Activated naive CD8-positive, alpha-beta T cell treated with anti-CD3 and anti-CD28 coated beads, Interleukin-2, amount 10 ng/mL, durations not matched to agents 7 days and 5 days (primary cell): ENCODE measurements around the gene CENATAC. TPM values are rescaled to one million over a fixed set of nuclear protein-coding genes. Genes with fewer than 3 reads are reported as not detected.
"Not testable (repeated sequence)": the region's sequence is repeated elsewhere in the genome, so short reads cannot be mapped to it uniquely, and the experiment has no call there.

Experiments
- ATAC-seq: fragments of 150-1000 bp; cut with Tn5 transposase; one replicate; pipeline ENCODE4 v1.10.0; 2021; ENCODE audit warnings: low read depth, moderate library complexity
- POLR2A ChIA-PET: fragments of 350-600 bp; sonication (Branson Sonifier 250); formaldehyde crosslinking; loops from one replicate; lab custom pipeline; 2021; ENCODE audit warnings: antibody characterized with exemption; lab: Charles Lee
- DNase-seq: peaks from one replicate; pipeline ENCODE4 v3.0.0; 2021
- H3K27ac Mint-ChIP-seq: one replicate; pipeline ENCODE4 v1.8.0; 2022; ENCODE audit warnings: mild to moderate bottlenecking, mixed read lengths
- H3K27me3 Mint-ChIP-seq: one replicate; pipeline ENCODE4 v1.8.0; 2022; ENCODE audit warnings: mild to moderate bottlenecking, moderate library complexity, mixed read lengths
- H3K36me3 Mint-ChIP-seq: one replicate; pipeline ENCODE4 v1.8.0; 2021; ENCODE audit warnings: mild to moderate bottlenecking, mixed read lengths
- H3K4me1 Mint-ChIP-seq: one replicate; pipeline ENCODE4 v1.8.0; 2021; ENCODE audit warnings: mixed read lengths
- H3K4me3 Mint-ChIP-seq: one replicate; pipeline ENCODE4 v1.8.0; 2022; ENCODE audit warnings: mild to moderate bottlenecking, moderate library complexity, mixed read lengths
- H3K9me3 Mint-ChIP-seq: one replicate; pipeline ENCODE4 v1.8.0; 2021; ENCODE audit warnings: mixed read lengths
- total RNA-seq, 2 experiments: library from RNA; stranded (reverse); gene quantifications; one replicate each; pipeline ENCODE4 v1.2.3, GENCODE V29; 2021

The CENATAC gene
- total RNA-seq, 2 experiments from 2014 or later = 66.8 to 74.2 TPM

DNA sequence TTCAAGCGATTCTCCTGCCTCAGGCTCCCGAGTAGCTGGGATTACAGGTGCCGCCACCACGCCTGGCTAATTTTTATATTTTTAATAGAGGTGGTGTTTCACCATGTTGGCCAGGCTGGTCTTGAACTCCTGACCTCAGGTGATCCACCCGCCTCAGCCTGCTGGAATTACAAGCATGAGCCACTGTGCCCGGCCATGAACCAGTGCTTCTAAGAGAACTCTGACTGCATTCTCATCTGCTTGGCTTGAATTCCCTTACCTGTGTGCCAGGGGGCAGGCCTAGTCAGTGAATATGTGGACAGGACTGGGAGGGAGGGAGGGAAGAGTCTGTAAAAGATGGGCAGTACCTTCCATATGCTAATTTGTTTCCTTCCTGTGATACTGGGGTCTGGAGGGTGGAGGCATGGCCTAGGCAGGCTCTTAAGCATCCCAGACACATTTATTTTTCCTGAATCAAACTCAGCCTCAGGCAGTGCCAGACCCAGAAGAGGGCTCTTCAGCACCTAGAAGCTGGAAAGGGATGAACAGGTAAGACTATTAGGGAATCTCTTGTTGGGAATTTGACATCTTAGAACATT lies 13.6 kb downstream of the CENATAC start:
- no peak overlapping the region for H3K4me3 Mint-ChIP-seq
- H3K27ac Mint-ChIP-seq = no peak overlapping the region
- ATAC-seq (no peak), DNase-seq (no peak)
- peaks cover 20% of the 10 kb centered on the region for H3K4me1 Mint-ChIP-seq
- H3K36me3 Mint-ChIP-seq = peaks cover 34% of the 10 kb centered on the region
- POLR2A ChIA-PET = interaction anchor here (0.6 to 1.7 kb wide), 2 partner anchors 9 to 14 kb away, joined by 4 read pairs; partner anchors contain the start of gene CENATAC
- H3K9me3 Mint-ChIP-seq = no peaks in the 10 kb centered on the region
- H3K27me3 Mint-ChIP-seq = no peaks in the 10 kb centered on the region

GRCh38 chr11:119012629-119013170 lies 14.8 kb downstream of the CENATAC start:
- H3K27ac Mint-ChIP-seq = peak overlapping the region; percentile 76
- no peaks in the 10 kb centered on the region for H3K9me3 Mint-ChIP-seq
- ATAC-seq = no peak
- peaks cover 35% of the 10 kb centered on the region for H3K36me3 Mint-ChIP-seq
- POLR2A ChIA-PET = interaction anchor here (1.2 kb wide), 1 partner anchor 18 kb away, joined by 4 read pairs; the partner anchor contains the start of gene SLC37A4
- no peak overlapping the region for H3K4me3 Mint-ChIP-seq
- no peak for DNase-seq
- H3K4me1 Mint-ChIP-seq = peaks cover 19% of the 10 kb centered on the region
- H3K27me3 Mint-ChIP-seq = no peaks in the 10 kb centered on the region

GRCh38 chr11:119014209-119014924 lies 16.4 kb downstream of the CENATAC start:
- DNase-seq (no peak), ATAC-seq (no peak)
- peaks cover 21% of the 10 kb centered on the region for H3K4me1 Mint-ChIP-seq
- H3K9me3 Mint-ChIP-seq = no peaks in the 10 kb centered on the region
- H3K36me3 Mint-ChIP-seq = peaks cover 38% of the 10 kb centered on the region
- H3K4me3 Mint-ChIP-seq = no peak overlapping the region
- H3K27me3 Mint-ChIP-seq = no peaks in the 10 kb centered on the region
- no peak overlapping the region for H3K27ac Mint-ChIP-seq
- POLR2A ChIA-PET = interaction anchor here (0.7 kb wide), 1 partner anchor 16 kb away, joined by 3 read pairs; no protein-coding TSS in a partner anchor

DNA sequence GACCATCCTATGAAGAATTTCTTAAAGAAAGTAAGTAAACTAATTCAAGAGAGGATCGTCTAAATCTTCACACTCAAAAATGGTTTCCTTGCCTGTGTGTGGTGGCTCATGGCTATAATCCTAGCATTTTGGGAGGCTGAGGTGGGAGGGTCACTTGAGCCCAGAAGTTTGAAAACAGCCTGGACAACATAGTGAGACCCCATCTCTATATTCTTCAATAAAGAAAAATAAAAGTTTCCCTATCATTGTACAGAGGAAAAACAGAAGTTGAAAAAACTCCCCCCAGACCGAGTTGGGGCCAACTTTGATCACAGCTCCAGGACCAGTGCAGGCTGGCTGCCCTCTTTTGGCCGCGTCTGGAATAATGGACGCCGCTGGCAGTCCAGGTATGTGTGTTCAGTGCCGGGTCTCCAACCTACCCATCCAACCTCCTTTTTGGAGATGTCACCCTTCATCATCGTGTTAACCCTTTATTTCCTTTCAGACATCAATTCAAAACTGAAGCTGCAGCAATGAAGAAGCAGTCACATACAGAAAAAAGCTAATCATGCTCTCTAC lies 17.2 kb downstream of the CENATAC start:
- no peaks in the 10 kb centered on the region for H3K27me3 Mint-ChIP-seq
- ATAC-seq (no peak), DNase-seq (no peak)
- peak overlapping the region; percentile 22 for H3K4me3 Mint-ChIP-seq
- POLR2A ChIA-PET = interaction anchor here (0.6 to 1.3 kb wide), 8 partner anchors 9 to 310 kb away, joined by 3 to 7 read pairs (median 3); partner anchors contain the start of genes CENATAC and VPS11
- peaks cover 41% of the 10 kb centered on the region for H3K36me3 Mint-ChIP-seq
- H3K4me1 Mint-ChIP-seq = peaks cover 27% of the 10 kb centered on the region
- H3K9me3 Mint-ChIP-seq = no peaks in the 10 kb centered on the region
- no peak overlapping the region for H3K27ac Mint-ChIP-seq

DNA sequence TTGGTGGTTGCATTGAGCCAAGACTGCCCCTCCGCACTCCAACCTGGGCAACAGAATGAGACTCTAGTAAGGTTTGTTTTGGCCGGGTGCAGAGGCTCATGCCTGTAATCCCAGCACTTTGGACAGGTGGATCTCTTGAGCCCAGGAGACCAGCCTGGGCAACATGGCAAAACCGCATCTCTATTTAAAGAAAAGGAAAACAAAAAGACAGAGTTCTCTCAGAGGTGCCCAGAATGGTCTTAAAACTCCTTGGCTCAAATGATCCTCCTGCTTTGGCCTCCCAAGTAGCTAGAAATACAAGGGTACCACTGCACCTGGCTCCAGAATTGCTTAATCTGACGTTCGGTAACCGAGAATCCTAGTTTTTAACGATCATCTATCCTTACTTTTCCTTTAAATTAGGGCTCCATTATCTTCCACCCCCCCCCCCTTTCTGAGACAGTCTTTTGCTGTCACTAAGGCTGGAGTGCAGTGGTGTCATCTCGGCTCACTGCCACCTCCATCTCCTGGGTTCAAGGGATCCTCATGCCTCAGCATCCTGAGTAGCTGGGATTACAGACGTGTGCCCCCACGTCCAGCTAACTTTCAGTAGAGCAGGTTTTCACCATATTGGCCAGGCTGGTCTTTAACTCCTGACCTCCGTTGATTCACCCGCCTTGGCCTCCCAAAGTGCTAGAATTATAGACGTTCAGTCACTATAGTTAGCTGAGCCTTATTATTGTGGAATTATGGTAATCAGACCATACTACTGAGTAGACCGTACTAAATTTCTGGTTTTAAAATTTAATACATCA lies 18.5 kb downstream of the CENATAC start:
- POLR2A ChIA-PET = interaction anchor here (0.8 to 1.3 kb wide), 5 partner anchors 8 to 86 kb away, joined by 3 to 7 read pairs (median 4); partner anchors contain the start of genes CENATAC and VPS11
- no peaks in the 10 kb centered on the region for H3K9me3 Mint-ChIP-seq
- DNase-seq (no peak), ATAC-seq (no peak)
- no peaks in the 10 kb centered on the region for H3K27me3 Mint-ChIP-seq
- peaks cover 41% of the 10 kb centered on the region for H3K36me3 Mint-ChIP-seq
- H3K4me3 Mint-ChIP-seq = peak overlapping the region; percentile 99
- H3K27ac Mint-ChIP-seq = no peak overlapping the region
- peaks cover 28% of the 10 kb centered on the region for H3K4me1 Mint-ChIP-seq

- POLR2A ChIA-PET = interaction anchor here (0.9 to 3.9 kb wide), 5 partner anchors 8 to 89 kb away, joined by 3 to 34 read pairs (median 5); partner anchors contain the start of genes CENATAC and SLC37A4
- not testable (repeated sequence) for H3K27me3 Mint-ChIP-seq, H3K9me3 Mint-ChIP-seq, ATAC-seq, DNase-seq
- H3K27ac Mint-ChIP-seq = peak overlapping the region; percentile 100
- H3K36me3 Mint-ChIP-seq = peaks cover 43% of the 10 kb centered on the region
- H3K4me3 Mint-ChIP-seq = peak overlapping the region; percentile 99
- H3K4me1 Mint-ChIP-seq = peaks cover 29% of the 10 kb centered on the region
Observed at GRCh38 chr11:119017377-119017776, 19.4 kb downstream of the CENATAC start.

DNA sequence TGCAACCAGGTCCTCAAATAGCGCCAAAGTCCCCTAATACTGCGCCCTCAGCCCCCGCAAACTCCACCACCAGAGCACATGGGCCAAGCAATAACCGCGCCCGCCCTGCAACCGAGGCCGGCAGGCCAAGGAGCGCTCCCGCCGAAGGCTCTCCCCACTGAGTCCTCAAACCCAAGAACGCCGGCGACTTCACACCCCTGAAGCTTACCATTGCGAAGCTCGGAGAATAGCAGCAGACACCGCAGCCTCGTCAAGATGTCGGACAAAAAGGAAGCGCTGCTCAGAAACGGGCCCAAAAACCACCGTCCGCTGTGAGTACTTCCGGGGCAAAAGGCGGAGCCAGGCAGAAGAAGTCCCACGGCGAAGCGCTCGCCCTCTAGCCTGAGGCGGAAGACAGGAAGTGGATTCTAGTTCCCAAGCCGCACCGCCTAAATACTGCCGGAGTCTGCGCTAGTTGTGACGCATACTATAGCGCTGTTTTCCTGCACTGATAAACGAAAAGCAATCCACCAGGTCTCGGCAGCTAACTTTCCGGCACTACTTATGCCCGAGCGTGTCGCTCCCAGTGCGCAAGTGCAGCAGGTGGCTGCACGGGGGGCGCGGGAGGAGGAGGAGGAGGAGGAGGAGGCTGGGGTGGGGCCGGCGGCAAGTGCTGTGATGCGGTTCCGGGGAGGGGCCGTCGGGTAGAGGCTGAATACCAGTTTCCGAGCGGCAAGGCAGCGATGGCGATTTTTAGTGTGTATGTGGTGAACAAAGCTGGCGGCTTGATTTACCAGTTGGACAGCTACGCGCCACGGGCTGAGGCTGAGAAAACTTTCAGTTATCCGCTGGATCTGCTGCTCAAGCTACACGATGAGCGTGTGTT lies 20.4 kb downstream of the CENATAC start, which contains the start of the genes RPS25 and TRAPPC4:
TSS of gene RPS25 (minus strand) at position 270 of the 865 bp plus-strand sequence. CDS start at position 211, 59 bp downstream.
TSS of gene TRAPPC4 (plus strand) at position 693 of the 865 bp plus-strand sequence. CDS start at position 723, 30 bp downstream.
- peak within 1 kb of the TSS; percentile 100 for H3K27ac Mint-ChIP-seq
- H3K4me1 Mint-ChIP-seq = peaks cover 26% of the 10 kb centered on the region
- DNase-seq = peak; percentile 91
- H3K4me3 Mint-ChIP-seq = peak within 1 kb of the TSS; percentile 99
- peaks cover 39% of the 10 kb centered on the region for H3K36me3 Mint-ChIP-seq
- no peaks in the 10 kb centered on the region for H3K9me3 Mint-ChIP-seq
- H3K27me3 Mint-ChIP-seq = no peaks in the 10 kb centered on the region
- peak; percentile 92 for ATAC-seq
- POLR2A ChIA-PET = interaction anchor here (0.5 to 3.9 kb wide), 23 partner anchors 8 to 582 kb away, joined by 3 to 34 read pairs (median 4); partner anchors contain the start of genes CBL, CENATAC, DDX6 and DPAGT1

DNA sequence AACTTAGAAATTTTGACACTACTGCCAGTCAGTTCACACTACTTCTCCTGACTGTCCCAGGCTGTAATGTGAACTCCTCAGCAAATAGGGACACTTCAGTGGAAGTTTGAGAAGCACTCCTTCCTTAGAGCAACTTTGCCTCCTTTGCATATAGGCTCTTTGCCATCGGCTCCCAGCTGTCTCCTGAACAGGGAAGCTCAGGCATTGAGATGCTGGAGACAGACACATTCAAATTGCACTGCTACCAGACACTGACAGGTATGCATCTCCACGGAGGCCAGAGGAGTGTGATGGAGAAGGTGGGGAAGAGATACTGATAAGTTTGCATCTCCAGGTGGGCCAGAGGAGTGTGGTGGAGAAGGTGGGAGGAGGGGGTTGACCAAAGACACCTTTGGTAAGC lies 22.1 kb downstream of the CENATAC start:
- POLR2A ChIA-PET = interaction anchor here (1.8 to 3.9 kb wide), 3 partner anchors 23 to 228 kb away, joined by 4 to 34 read pairs (median 9); partner anchors contain the start of genes CENATAC and HYOU1
- H3K36me3 Mint-ChIP-seq = peaks cover 36% of the 10 kb centered on the region
- DNase-seq = no peak
- peak overlapping the region; percentile 100 for H3K27ac Mint-ChIP-seq
- H3K9me3 Mint-ChIP-seq = no peaks in the 10 kb centered on the region
- ATAC-seq = no peak
- no peaks in the 10 kb centered on the region for H3K27me3 Mint-ChIP-seq
- peak overlapping the region; percentile 99 for H3K4me3 Mint-ChIP-seq
- H3K4me1 Mint-ChIP-seq = peaks cover 38% of the 10 kb centered on the region

DNA sequence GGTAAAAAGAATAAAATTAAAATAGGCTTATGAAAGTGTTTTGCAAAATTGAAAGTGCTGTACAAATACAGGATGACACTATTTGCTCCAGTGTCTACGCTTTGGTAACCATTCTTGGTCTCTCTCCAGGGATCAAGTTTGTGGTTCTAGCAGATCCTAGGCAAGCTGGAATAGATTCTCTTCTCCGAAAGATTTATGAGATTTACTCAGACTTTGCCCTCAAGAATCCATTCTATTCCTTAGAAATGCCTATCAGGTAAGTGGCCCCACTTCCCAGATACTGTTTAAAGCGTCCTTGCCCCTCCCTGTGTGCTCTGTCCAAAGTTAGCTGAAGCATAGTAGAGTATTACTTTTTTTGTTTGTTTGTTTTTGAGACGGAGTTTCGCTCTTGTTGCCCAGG lies 23.7 kb downstream of the CENATAC start:
- DNase-seq (no peak), ATAC-seq (no peak)
- Mint-ChIP-seq H3K27me3 (no peaks in the 10 kb centered on the region), H3K4me1 (peaks cover 31% of the 10 kb centered on the region), H3K36me3 (peaks cover 33% of the 10 kb centered on the region), H3K4me3 (no peak overlapping the region), H3K27ac (no peak overlapping the region), H3K9me3 (no peaks in the 10 kb centered on the region)
- POLR2A ChIA-PET = interaction anchor here (0.6 kb wide), 1 partner anchor 62 kb away, joined by 3 read pairs; no protein-coding TSS in a partner anchor

- Mint-ChIP-seq H3K9me3 (no peaks in the 10 kb centered on the region), H3K36me3 (peaks cover 27% of the 10 kb centered on the region), H3K4me1 (peaks cover 35% of the 10 kb centered on the region), H3K27ac (peak overlapping the region; percentile 44), H3K4me3 (no peak overlapping the region), H3K27me3 (no peaks in the 10 kb centered on the region)
- ATAC-seq (no peak), DNase-seq (no peak)
- POLR2A ChIA-PET = interaction anchor here (1.2 to 1.9 kb wide), 2 partner anchors 8 to 44 kb away, joined by 4 read pairs; partner anchors contain the start of gene VPS11
Observed at GRCh38 chr11:119023741-119024140, 25.8 kb downstream of the CENATAC start.

DNA sequence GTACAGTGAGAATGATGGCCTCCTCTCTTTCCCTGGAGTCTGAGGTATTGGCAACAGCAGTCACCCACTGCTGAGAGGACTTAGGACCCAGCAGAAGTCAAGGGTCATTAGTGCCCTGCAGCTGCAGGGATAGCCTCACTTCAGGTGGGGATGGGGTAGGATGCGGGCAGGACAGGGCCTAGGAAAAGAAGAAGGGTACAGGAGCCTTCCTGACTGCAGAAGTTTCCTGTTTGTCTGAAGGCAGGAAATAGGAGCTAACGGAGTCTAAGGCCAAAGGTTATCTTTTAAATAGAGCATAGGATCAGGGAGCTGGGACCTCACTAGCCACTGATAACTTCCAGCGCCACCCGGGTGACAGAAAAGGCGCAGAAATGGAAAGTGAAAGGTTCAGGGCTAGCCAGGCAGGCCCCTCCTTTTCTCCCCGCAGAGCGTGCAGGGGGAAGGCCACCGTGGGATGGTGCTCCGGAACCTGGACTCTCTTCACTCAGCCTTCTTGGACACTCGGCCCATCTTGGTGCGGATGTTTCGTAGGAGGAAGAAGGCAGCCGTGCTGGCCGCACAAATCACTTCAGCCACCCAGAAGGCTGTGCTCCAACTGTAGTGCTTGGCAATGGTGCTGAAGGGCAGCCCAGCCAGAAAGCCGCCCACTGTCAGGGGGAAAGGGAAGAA lies 26.6 kb downstream of the CENATAC start:
- H3K4me3 Mint-ChIP-seq = no peak overlapping the region
- H3K27ac Mint-ChIP-seq = peak overlapping the region; percentile 80
- H3K9me3 Mint-ChIP-seq = no peaks in the 10 kb centered on the region
- H3K36me3 Mint-ChIP-seq = peaks cover 28% of the 10 kb centered on the region
- no peak for DNase-seq
- POLR2A ChIA-PET = interaction anchor here (1.9 kb wide), 1 partner anchor 9 kb away, joined by 4 read pairs; no protein-coding TSS in a partner anchor
- peaks cover 40% of the 10 kb centered on the region for H3K4me1 Mint-ChIP-seq
- H3K27me3 Mint-ChIP-seq = no peaks in the 10 kb centered on the region
- ATAC-seq = no peak
